ENCODE measurements around the gene ZAP70. TPM values are rescaled to one million over a fixed set of nuclear protein-coding genes. Genes with fewer than 3 reads are reported as not detected.

ZAP70 gene
- total and polyA plus RNA-seq, 2 donors (not counting 3 experiments of a cell fraction or from before 2014, with no cell fraction given), result 0.14 TPM; not detected in 1

GRCh38 chr2:97769308-97769707, 55.9 kb downstream of the ZAP70 start:
- dilution Hi-C loops (cut with MboI; ENCODE audit: extremely low pct_ligation_motif_present, low sequenced_read_pairs) (no loop called here), intact Hi-C loops (cut with micrococcal nuclease) (no loop called here)
- H3K36me3 ChIP-seq (ENCODE audit: control insufficient read depth in 2 of 2, extremely low read depth in 1 of 2, insufficient read depth in 2 of 2, low read length in 2 of 2), result peaks cover 2 to 16% of the 10 kb centered on the region in 2 experiments

More at GRCh38 chr2:97769308-97769707, 55.9 kb downstream of the ZAP70 start:
- Histone ChIP-seq H3K9me1 (replicated peaks; ENCODE audit: control insufficient read depth, extremely low read depth, insufficient read depth, low read length) (no peaks in the 10 kb centered on the region), H3K4me3 (replicated peaks in 1 of 3; ENCODE audit: insufficient read depth in 1 of 3, low read depth in 1 of 3, low read length in 3 of 3) (no peak overlapping the region), H3K9me3 (replicated peaks; ENCODE audit: control insufficient read depth, insufficient read depth, low read length) (no peaks in the 10 kb centered on the region), H2AFZ (ENCODE audit: low read depth, low read length) (no peak overlapping the region), H3K4me1 (ENCODE audit: control insufficient read depth, extremely low read depth, insufficient read depth, low read length) (no peaks in the 10 kb centered on the region), H3K4me2 (ENCODE audit: insufficient read depth, low read length) (no peak overlapping the region), H3K79me2 (ENCODE audit: control insufficient read depth, insufficient read depth, low read length) (no peaks in the 10 kb centered on the region), H4K20me1 (replicated peaks; ENCODE audit: control insufficient read depth, extremely low read depth, insufficient read depth, low read length) (no peaks in the 10 kb centered on the region), H3K27me3 (ENCODE audit: control insufficient read depth in 2 of 2, insufficient read depth in 2 of 2, low read length in 2 of 2) (no peaks in the 10 kb centered on the region), H3K27ac (ENCODE audit: insufficient read depth, low read depth, low read length) (no peak overlapping the region), H3K9ac (replicated peaks; ENCODE audit: extremely low read depth, insufficient read depth, low read length) (no peak overlapping the region)
- BruUV-seq (replicated peaks), result no TSS peak
- ChIA-PET POLR2A (no interaction called here), CTCF (interaction anchor here (0.8 kb wide), 1 partner anchor 616 kb away, joined by 3 read pairs; no protein-coding TSS in a partner anchor)
- no peak for TF ChIP-seq POLR2A (IDR thresholded peaks at IDR 0.05; ENCODE audit: low read depth, low read length)
- no peak for TF ChIP-seq MAX (IDR thresholded peaks at IDR 0.05; ENCODE audit: insufficient read depth, insufficient read length)
- no peak for TF ChIP-seq FOS (IDR thresholded peaks at IDR 0.05; ENCODE audit: borderline replicate concordance, insufficient read depth, low read length)
- no peak for TF ChIP-seq CTCF (IDR thresholded peaks at IDR 0.05; ENCODE audit: extremely low read depth in 1 of 2, insufficient read depth in 1 of 2, low read depth in 1 of 2, low read length in 2 of 2)
- no peak for TF ChIP-seq EZH2 (IDR thresholded peaks at IDR 0.05; ENCODE audit: borderline replicate concordance, low read depth, low read length, severe bottlenecking)
- no peak for TF ChIP-seq MYC (IDR thresholded peaks at IDR 0.05; ENCODE audit: low read depth, low read length)
- DNase-seq (ENCODE audit: low read depth, low spot score) (no peak), FAIRE-seq (no peak)
